Common myeloid progenitor, CD34-positive (primary cell): Measurements from ENCODE around the gene ARHGAP8.

ENCODE experiments used
- CTCF ChIA-PET: fragments of 350-600 bp; sonication (Branson Sonifier 250); formaldehyde crosslinking; loops from one replicate; lab custom pipeline; 2021; ENCODE audit warnings: antibody characterized with exemption; lab: Charles Lee
- POLR2A ChIA-PET: fragments of 350-600 bp; sonication (Branson Sonifier 250); formaldehyde crosslinking; loops from one replicate; lab custom pipeline; 2021; ENCODE audit warnings: antibody characterized with exemption; lab: Charles Lee
- DNase-seq, 3 donors: peaks; one replicate each; pipeline versions ENCODE4 v3.0.0 to v3.0.0-alpha.2; 2013
- H3K27ac ChIP-seq, 2 experiments: 1 replicate in 1 of 2; 2 replicates in 1 of 2; pipeline ENCODE4 v1.7.0; 2013; ENCODE audit warnings: inconsistent platforms in 2 of 2, low read length in 2 of 2, mild to moderate bottlenecking in 2 of 2, low read depth in 1 of 2, moderate library complexity in 1 of 2; ENCODE audit not compliant: severe bottlenecking in 2 of 2, insufficient read depth in 1 of 2, poor library complexity in 1 of 2
- H3K27me3 ChIP-seq, 5 experiments: replicated peaks in 2 of 5; 1 replicate in 3 of 5; 2 replicates in 2 of 5; pipeline versions ENCODE4 v1.6.1 to v1.7.0; 2013; ENCODE audit warnings: low read length in 4 of 5, mild to moderate bottlenecking in 2 of 5, moderate library complexity in 2 of 5, inconsistent platforms in 1 of 5; ENCODE audit not compliant: insufficient read depth in 5 of 5, control insufficient read depth in 4 of 5
- H3K36me3 ChIP-seq, 4 experiments: 1 replicate in 2 of 4; 2 replicates in 2 of 4; pipeline versions ENCODE4 v1.6.1 to v1.7.0; 2013; ENCODE audit warnings: low read length in 3 of 4, control low read depth in 1 of 4, mild to moderate bottlenecking in 1 of 4; ENCODE audit not compliant: control insufficient read depth in 4 of 4, insufficient read depth in 4 of 4
- H3K4me1 ChIP-seq, 4 experiments: 1 replicate in 3 of 4; 2 replicates in 1 of 4; pipeline versions ENCODE4 v1.6.1 to v1.7.1; 2013; ENCODE audit warnings: low read length in 3 of 4, mild to moderate bottlenecking in 3 of 4, control low read depth in 1 of 4, inconsistent platforms in 1 of 4, moderate library complexity in 1 of 4; ENCODE audit not compliant: control insufficient read depth in 4 of 4, insufficient read depth in 4 of 4; ENCODE audit errors: control extremely low read depth in 1 of 4
- H3K4me3 ChIP-seq, 7 experiments: 1 replicate in 4 of 7; 2 replicates in 3 of 7; pipeline versions ENCODE4 v1.5.1 to v1.7.0; 2013; ENCODE audit warnings: mild to moderate bottlenecking in 7 of 7, low read length in 6 of 7, moderate library complexity in 6 of 7, inconsistent platforms in 2 of 7, low read depth in 2 of 7, control low read depth in 1 of 7; ENCODE audit not compliant: insufficient read depth in 4 of 7, control insufficient read depth in 1 of 7; ENCODE audit errors: extremely low read depth in 1 of 7
- H3K9me3 ChIP-seq, 5 experiments: 1 replicate in 4 of 5; 2 replicates in 1 of 5; pipeline versions ENCODE4 v1.6.1 to v1.7.1; 2013; ENCODE audit warnings: low read length in 4 of 5, mild to moderate bottlenecking in 2 of 5, inconsistent platforms in 1 of 5, low read depth in 1 of 5, moderate library complexity in 1 of 5; ENCODE audit not compliant: control insufficient read depth in 4 of 5, insufficient read depth in 2 of 5; ENCODE audit errors: control extremely low read depth in 1 of 5
- WGBS: methylation state at CpG from one replicate; pipeline ENCODE4 v1.1.5; 2013; ENCODE audit not compliant: insufficient coverage; 5-methylcytosine and 5-hydroxymethylcytosine counted together

The ARHGAP8 gene

GRCh38 chr22:44861245-44861644, 108.9 kb downstream of the ARHGAP8 start:
- no peaks in the 10 kb centered on the region for H3K36me3 ChIP-seq
- no peaks in the 10 kb centered on the region for H3K27me3 ChIP-seq
- no peak overlapping the region for H3K27ac ChIP-seq
- no peak for DNase-seq
- H3K9me3 ChIP-seq = no peaks in the 10 kb centered on the region
- ChIA-PET POLR2A (no interaction called here), CTCF (no interaction called here)
- H3K4me3 ChIP-seq = no peak overlapping the region
- WGBS = 100% methylated on average over 2 of the region's 7 CpGs
- no peaks in the 10 kb centered on the region for H3K4me1 ChIP-seq

- Histone ChIP-seq H3K27ac (no peak overlapping the region), H3K9me3 (no peaks in the 10 kb centered on the region), H3K4me1 (no peaks in the 10 kb centered on the region), H3K36me3 (no peaks in the 10 kb centered on the region), H3K4me3 (no peak overlapping the region), H3K27me3 (no peaks in the 10 kb centered on the region)
- WGBS = 98% methylated on average over 7 of the region's 11 CpGs
- no peak for DNase-seq
- ChIA-PET CTCF (no interaction called here), POLR2A (no interaction called here)
Observed at GRCh38 chr22:44862281-44862680, 109.9 kb downstream of the ARHGAP8 start.

- WGBS = 88% methylated on average over 17 of the region's 19 CpGs
- Histone ChIP-seq H3K4me1 (no peaks in the 10 kb centered on the region), H3K27ac (no peak overlapping the region), H3K27me3 (no peaks in the 10 kb centered on the region), H3K9me3 (no peaks in the 10 kb centered on the region), H3K4me3 (no peak overlapping the region), H3K36me3 (no peaks in the 10 kb centered on the region)
- POLR2A ChIA-PET = no interaction called here
- CTCF ChIA-PET = no interaction called here
- DNase-seq = no peak
Observed at GRCh38 chr22:44862981-44863860, 110.8 kb downstream of the ARHGAP8 start.

GRCh38 chr22:44865193-44866057, 113.0 kb downstream of the ARHGAP8 start:
- H3K9me3 ChIP-seq = no peaks in the 10 kb centered on the region
- DNase-seq = no peak
- POLR2A ChIA-PET = no interaction called here
- whole genome bisulfite sequencing = 92% methylated on average over 30 of the region's 31 CpGs
- peaks cover 0 to 16% (median 10%) of the 10 kb centered on the region in 4 experiments for H3K4me1 ChIP-seq
- no peak overlapping the region for H3K4me3 ChIP-seq
- H3K27me3 ChIP-seq = no peaks in the 10 kb centered on the region
- H3K36me3 ChIP-seq = no peaks in the 10 kb centered on the region
- no peak overlapping the region for H3K27ac ChIP-seq
- CTCF ChIA-PET = no interaction called here

- Histone ChIP-seq H3K27ac (no peak overlapping the region), H3K4me1 (peaks cover 0 to 17% (median 11%) of the 10 kb centered on the region in 4 experiments), H3K4me3 (no peak overlapping the region), H3K27me3 (no peaks in the 10 kb centered on the region), H3K9me3 (peaks cover 0 to 9% (median 0%) of the 10 kb centered on the region in 5 experiments), H3K36me3 (no peaks in the 10 kb centered on the region)
- ChIA-PET POLR2A (no interaction called here), CTCF (no interaction called here)
- 95% methylated on average over 4 of the region's 7 CpGs for WGBS
- DNase-seq = no peak
Observed at GRCh38 chr22:44869196-44869595, 116.8 kb downstream of the ARHGAP8 start.

GRCh38 chr22:44870021-44870420, 117.6 kb downstream of the ARHGAP8 start:
- H3K4me1 ChIP-seq = peaks cover 0 to 17% (median 11%) of the 10 kb centered on the region in 4 experiments
- no peak overlapping the region for H3K4me3 ChIP-seq
- ChIA-PET CTCF (no interaction called here), POLR2A (interaction anchor here (0.6 kb wide), 1 partner anchor 283 kb away, joined by 3 read pairs; no protein-coding TSS in a partner anchor)
- no peak overlapping the region for H3K27ac ChIP-seq
- H3K36me3 ChIP-seq = no peaks in the 10 kb centered on the region
- no peaks in the 10 kb centered on the region for H3K27me3 ChIP-seq
- peaks cover 0 to 9% (median 0%) of the 10 kb centered on the region in 5 experiments for H3K9me3 ChIP-seq
- DNase-seq = peak; percentile 70 to 92 (median 91)
- 17% methylated on average over 5 of the region's 5 CpGs for WGBS
